ELF-1 (cell line): ENCODE data around the gene GAS6.
A peak's percentile ranks its signal among the peaks of the same experiment; 100 is the strongest.
"Not testable (repeated sequence)": the region's sequence is repeated elsewhere in the genome, so short reads cannot be mapped to it uniquely, and the experiment has no call there.

Experiments used
- DNase-seq: peaks from one replicate; pipeline ENCODE4 v3.0.0-alpha.2; 2016; ENCODE audit warnings: low read depth, low spot score

The GAS6 gene

GRCh38 chr13:113837560-113838355, 26.1 kb downstream of the GAS6 start:
- peak; percentile 86 for DNase-seq

GRCh38 chr13:113836768-113837559, 26.9 kb downstream of the GAS6 start:
- peak; percentile 47 for DNase-seq

GRCh38 chr13:113835461-113836270, 28.2 kb downstream of the GAS6 start:
- peak; percentile 82 for DNase-seq

DNA sequence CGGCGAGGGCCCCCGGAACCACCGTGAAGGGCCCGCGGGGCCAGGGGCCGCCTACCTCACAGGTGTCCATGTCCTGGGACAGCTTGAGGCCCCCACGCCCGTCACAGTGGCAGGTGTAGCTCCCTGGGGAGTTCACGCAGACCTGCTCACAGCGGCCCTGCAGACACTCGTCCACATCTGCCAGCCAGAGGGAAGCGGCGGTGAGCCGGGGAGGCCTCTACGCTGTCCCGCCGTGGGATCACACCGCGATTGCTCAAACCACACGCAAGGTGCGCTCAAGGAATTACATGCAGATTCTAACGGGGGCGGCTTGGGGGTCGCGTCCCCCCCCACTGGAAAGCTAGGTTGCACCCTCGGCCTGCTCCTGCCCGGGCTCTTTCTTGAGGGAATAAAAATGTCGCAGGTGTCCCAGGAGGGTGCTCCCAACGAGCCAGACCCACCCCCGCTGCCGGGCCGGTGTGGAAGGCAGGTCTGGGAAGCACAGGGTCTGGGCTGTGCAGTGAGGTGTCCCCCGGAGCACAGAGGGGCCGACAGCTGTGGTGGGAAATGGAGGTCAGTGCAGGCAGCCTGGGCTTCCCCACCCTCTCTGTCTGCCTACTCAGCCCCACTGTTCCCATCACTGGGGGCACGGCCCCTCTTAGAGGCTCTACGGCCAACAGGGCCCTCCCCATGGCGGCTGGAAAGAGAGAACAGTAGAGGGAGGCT, 29.2 kb downstream of the GAS6 start:
- no peak for DNase-seq

- DNase-seq, result not testable (repeated sequence)
Observed at GRCh38 chr13:113834006-113834405, 29.9 kb downstream of the GAS6 start.

DNA sequence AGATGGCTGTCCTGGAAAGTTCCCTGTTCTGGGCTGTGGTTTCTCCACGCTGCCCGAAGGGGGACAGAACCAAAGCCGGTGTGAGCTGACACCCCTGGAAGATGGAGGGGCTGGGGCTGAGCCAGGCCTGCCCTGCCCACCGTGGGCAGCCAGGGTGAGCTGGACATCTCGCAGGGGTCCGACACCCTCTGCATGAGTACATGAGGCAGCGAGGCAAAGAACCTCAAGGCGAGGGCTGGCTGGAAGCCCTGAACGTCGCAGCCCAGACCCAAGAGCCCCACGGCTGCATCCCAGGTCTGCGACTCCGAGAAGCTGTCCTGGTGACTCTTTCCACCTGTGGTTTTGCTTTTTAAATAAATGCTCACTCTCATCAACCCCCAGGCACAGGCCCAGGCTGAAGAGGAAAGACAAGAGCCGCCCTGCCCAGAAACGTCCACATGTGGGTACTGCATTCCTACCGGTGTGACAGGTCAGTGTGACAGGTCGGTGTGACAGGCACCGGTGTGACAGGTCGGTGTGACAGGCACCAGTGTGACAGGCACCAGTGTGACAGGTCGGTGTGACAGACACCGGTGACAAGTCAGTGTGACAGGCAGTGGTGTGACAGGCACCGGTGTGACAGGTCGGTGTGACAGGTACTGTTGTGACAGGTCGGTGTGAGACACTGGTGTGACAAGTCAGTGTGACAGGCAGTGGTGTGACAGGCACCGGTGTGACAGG, 30.6 kb downstream of the GAS6 start:
- DNase-seq, result no peak

DNA sequence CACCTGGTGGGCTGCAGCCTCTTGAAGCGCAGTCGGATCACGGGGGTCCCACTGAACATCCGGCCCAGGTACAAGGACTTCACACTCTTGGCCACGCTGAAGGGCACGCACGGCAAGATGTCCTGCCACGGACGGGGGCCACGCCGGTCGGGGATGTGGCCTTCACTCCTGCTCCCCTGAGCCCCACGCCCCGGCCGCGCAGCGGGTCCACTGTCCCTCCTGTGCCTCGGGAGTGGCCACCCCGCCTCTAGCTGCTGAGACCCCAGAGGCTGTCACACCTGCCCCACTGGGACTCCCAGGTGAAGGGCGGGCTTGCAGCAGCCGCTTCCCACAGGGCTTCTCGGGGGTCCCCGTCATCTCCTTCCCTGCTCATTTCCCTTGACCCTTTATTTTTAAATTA, 31.2 kb downstream of the GAS6 start:
- no peak for DNase-seq

GRCh38 chr13:113832205-113832604, 31.7 kb downstream of the GAS6 start:
- DNase-seq, result no peak

DNA sequence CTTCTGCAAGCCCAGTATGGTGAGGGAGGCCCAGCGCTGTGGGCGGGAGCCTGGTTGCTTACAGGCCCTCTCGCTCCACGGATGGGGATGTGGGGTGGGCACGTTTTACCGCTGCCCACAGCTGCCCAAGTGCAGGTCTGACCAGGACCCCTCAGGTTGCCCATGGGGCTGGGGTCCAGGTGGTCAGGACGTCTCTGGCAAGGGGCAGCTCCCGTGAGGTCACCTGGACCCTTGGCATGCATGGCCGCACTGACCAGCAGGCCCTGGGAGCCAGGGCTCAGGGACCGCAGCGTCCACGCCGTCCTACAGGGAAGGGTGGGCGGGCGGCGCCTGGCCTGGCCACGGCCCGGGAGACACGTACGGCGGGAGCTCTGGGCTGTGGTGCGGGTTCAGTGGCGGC, 32.8 kb downstream of the GAS6 start:
- DNase-seq, result no peak

DNA sequence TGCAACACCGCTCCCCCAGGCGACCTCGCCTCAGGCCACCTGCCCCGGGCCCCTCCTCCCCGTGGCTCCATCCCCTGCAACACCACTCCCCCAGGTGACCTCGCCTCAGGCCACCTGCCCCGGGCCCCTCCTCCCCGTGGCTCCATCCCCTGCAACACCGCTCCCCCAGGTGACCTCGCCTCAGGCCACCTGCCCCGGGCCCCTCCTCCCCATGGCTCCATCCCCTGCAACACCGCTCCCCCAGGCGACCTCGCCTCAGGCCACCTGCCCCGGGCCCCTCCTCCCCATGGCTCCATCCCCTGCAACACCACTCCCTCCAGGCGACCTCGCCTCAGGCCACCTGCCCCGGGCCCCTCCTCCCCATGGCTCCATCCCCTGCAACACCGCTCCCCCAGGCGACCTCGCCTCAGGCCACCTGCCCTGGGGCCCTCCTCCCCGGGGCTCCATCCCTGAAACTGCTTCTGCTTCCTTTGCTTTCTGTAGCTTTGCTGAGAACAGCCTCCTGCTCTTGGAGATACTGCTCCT, 33.4 kb downstream of the GAS6 start:
- DNase-seq, result not testable (repeated sequence)

- no peak for DNase-seq
Observed at GRCh38 chr13:113828282-113828825, 35.5 kb downstream of the GAS6 start.

- DNase-seq, result no peak
Observed at GRCh38 chr13:113827021-113827420, 36.9 kb downstream of the GAS6 start.

DNA sequence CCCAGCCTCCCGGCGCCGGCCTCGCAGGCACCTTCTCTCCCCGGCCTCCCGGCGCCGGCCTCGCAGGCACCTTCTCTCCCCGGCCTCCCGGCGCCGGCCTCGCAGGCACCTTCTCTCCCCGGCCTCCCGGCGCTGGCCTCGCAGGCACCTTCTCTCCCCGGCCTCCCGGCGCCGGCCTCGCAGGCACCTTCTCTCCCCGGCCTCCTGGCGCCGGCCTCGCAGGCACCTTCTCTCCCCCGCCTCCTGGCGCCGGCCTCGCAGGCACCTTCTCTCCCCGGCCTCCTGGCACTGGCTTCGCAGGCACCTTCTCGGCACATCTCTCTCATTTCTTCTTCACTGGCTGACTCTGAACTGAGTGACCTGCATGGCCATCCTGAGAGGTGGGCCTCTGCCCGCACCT, 37.4 kb downstream of the GAS6 start:
- not testable (repeated sequence) for DNase-seq

DNA sequence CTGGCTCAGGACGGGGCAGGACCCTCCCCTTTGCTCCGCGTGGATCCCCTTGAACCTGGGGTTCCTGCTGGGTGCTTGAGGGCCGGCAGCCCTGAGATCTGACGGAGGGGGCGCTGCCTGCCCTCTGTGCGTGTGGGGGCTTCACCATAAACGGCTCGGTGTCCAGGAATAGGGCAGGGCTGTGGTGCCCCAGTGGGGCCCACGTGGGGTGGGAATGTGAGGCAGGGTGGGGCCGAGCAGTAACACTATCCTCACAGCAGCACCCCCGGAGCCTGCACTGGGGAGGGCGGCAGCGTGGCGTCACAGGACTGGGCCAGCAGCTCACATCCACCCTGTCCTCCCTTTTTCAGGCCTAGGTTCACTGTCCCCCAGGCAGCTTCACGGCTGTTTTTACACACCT, 38.0 kb downstream of the GAS6 start:
- no peak for DNase-seq

- no peak for DNase-seq
Observed at GRCh38 chr13:113823771-113824170, 40.1 kb downstream of the GAS6 start.

GRCh38 chr13:113822956-113823744, 40.7 kb downstream of the GAS6 start:
- DNase-seq, result no peak

DNA sequence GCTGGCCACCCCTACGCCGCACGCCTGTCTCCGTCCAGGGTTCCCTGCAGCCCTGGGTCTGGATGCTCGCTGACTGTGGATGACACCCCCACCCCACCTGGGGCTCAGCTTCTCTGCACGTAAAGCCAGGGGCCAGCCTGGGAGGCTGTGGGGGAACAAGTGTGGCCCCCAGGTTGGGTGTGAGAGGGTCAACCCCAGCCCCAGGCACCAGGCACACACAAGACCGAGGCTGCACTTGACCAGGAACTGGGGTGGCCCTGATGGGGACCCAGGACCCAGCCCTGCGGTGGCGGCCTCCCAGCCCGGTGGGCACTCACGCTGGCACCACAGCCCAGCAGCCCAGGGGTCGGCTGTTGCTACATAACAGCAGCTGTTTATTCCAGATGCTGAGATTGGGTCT, 41.6 kb downstream of the GAS6 start:
- no peak for DNase-seq

GRCh38 chr13:113821847-113822246, 42.0 kb downstream of the GAS6 start:
- DNase-seq, result no peak
